ENCODE data around the gene RAPGEF4. TPM values are rescaled to one million over a fixed set of nuclear protein-coding genes. Genes with fewer than 3 reads are reported as not detected.

RAPGEF4 gene
- total and polyA plus RNA-seq, 9 of the 15 experiments (the other 6 are each of a cell fraction or from before 2014, with no cell fraction given): 0.04 to 0.33 (median 0.13) TPM; not detected in 6

DNA sequence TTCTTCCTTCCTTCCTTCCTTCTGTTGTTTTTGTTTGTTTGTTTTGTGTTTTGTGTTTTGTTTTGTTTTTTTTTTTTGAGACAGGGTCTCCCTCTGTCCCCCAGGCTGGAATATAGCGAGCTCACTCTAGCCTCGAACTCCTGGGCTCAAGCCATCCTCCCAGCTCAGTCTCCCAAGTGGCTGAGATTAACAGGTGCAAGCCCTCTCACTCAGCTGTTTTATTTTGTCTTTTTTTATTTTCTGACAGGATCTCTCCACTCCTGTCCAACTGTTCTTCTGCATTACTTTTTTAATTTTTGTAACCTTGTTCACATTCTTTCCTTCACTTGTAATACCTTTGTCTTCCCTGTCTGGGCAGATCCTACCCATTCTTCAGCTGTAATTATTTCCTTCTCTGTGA, 363.6 kb downstream of the RAPGEF4 start:
- no peaks in the 10 kb centered on the region for H3K9me3 ChIP-seq (replicated peaks; ENCODE audit: control insufficient read depth, insufficient read depth, low read depth, low read length)
- no peak overlapping the region for H3K9ac ChIP-seq (ENCODE audit: insufficient read depth in 1 of 2, low read depth in 2 of 2, low read length in 2 of 2)
- BruUV-seq (replicated peaks): no TSS peak
- peaks cover 8% of the 10 kb centered on the region; the same call in 1 of the 3 replicates for H3K79me2 ChIP-seq (ENCODE audit: control insufficient read depth, insufficient read depth, low read length)
- no peak for TF ChIP-seq ZNF551 (CRISPR knock-in tag; IDR thresholded peaks at IDR 0.05)
- no peak for TF ChIP-seq TOE1 (IDR thresholded peaks at IDR 0.05; ENCODE audit: borderline replicate concordance)
- no peak for TF ChIP-seq TOE1 (CRISPR knock-in tag; IDR thresholded peaks at IDR 0.05; ENCODE audit: borderline replicate concordance, low read depth)
- no peak for TF ChIP-seq TCF7 (IDR thresholded peaks at IDR 0.05; ENCODE audit: borderline replicate concordance)
- no peak for TF ChIP-seq NFYB (IDR thresholded peaks at IDR 0.05; ENCODE audit: extremely low read depth, insufficient read length)
- TF ChIP-seq, protein P1, sequence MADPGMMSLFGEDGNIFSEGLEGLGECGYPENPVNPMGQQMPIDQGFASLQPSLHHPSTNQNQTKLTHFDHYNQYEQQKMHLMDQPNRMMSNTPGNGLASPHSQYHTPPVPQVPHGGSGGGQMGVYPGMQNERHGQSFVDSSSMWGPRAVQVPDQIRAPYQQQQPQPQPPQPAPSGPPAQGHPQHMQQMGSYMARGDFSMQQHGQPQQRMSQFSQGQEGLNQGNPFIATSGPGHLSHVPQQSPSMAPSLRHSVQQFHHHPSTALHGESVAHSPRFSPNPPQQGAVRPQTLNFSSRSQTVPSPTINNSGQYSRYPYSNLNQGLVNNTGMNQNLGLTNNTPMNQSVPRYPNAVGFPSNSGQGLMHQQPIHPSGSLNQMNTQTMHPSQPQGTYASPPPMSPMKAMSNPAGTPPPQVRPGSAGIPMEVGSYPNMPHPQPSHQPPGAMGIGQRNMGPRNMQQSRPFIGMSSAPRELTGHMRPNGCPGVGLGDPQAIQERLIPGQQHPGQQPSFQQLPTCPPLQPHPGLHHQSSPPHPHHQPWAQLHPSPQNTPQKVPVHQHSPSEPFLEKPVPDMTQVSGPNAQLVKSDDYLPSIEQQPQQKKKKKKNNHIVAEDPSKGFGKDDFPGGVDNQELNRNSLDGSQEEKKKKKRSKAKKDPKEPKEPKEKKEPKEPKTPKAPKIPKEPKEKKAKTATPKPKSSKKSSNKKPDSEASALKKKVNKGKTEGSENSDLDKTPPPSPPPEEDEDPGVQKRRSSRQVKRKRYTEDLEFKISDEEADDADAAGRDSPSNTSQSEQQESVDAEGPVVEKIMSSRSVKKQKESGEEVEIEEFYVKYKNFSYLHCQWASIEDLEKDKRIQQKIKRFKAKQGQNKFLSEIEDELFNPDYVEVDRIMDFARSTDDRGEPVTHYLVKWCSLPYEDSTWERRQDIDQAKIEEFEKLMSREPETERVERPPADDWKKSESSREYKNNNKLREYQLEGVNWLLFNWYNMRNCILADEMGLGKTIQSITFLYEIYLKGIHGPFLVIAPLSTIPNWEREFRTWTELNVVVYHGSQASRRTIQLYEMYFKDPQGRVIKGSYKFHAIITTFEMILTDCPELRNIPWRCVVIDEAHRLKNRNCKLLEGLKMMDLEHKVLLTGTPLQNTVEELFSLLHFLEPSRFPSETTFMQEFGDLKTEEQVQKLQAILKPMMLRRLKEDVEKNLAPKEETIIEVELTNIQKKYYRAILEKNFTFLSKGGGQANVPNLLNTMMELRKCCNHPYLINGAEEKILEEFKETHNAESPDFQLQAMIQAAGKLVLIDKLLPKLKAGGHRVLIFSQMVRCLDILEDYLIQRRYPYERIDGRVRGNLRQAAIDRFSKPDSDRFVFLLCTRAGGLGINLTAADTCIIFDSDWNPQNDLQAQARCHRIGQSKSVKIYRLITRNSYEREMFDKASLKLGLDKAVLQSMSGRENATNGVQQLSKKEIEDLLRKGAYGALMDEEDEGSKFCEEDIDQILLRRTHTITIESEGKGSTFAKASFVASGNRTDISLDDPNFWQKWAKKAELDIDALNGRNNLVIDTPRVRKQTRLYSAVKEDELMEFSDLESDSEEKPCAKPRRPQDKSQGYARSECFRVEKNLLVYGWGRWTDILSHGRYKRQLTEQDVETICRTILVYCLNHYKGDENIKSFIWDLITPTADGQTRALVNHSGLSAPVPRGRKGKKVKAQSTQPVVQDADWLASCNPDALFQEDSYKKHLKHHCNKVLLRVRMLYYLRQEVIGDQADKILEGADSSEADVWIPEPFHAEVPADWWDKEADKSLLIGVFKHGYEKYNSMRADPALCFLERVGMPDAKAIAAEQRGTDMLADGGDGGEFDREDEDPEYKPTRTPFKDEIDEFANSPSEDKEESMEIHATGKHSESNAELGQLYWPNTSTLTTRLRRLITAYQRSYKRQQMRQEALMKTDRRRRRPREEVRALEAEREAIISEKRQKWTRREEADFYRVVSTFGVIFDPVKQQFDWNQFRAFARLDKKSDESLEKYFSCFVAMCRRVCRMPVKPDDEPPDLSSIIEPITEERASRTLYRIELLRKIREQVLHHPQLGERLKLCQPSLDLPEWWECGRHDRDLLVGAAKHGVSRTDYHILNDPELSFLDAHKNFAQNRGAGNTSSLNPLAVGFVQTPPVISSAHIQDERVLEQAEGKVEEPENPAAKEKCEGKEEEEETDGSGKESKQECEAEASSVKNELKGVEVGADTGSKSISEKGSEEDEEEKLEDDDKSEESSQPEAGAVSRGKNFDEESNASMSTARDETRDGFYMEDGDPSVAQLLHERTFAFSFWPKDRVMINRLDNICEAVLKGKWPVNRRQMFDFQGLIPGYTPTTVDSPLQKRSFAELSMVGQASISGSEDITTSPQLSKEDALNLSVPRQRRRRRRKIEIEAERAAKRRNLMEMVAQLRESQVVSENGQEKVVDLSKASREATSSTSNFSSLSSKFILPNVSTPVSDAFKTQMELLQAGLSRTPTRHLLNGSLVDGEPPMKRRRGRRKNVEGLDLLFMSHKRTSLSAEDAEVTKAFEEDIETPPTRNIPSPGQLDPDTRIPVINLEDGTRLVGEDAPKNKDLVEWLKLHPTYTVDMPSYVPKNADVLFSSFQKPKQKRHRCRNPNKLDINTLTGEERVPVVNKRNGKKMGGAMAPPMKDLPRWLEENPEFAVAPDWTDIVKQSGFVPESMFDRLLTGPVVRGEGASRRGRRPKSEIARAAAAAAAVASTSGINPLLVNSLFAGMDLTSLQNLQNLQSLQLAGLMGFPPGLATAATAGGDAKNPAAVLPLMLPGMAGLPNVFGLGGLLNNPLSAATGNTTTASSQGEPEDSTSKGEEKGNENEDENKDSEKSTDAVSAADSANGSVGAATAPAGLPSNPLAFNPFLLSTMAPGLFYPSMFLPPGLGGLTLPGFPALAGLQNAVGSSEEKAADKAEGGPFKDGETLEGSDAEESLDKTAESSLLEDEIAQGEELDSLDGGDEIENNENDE (IDR thresholded peaks at IDR 0.05; ENCODE audit: low read depth, low read length): no peak
- TF ChIP-seq ZNF384 (IDR thresholded peaks at IDR 0.05; ENCODE audit: low read depth, low read length): no peak
- TF ChIP-seq, protein P2, sequence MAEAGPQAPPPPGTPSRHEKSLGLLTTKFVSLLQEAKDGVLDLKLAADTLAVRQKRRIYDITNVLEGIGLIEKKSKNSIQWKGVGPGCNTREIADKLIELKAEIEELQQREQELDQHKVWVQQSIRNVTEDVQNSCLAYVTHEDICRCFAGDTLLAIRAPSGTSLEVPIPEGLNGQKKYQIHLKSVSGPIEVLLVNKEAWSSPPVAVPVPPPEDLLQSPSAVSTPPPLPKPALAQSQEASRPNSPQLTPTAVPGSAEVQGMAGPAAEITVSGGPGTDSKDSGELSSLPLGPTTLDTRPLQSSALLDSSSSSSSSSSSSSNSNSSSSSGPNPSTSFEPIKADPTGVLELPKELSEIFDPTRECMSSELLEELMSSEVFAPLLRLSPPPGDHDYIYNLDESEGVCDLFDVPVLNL (CRISPR knock-in tag; IDR thresholded peaks at IDR 0.05; ENCODE audit: low read depth): no peak
- no peaks in the 10 kb centered on the region; a peak in 1 of 5 replicates for H3K4me1 ChIP-seq (replicated peaks in 1 of 2; ENCODE audit: control insufficient read depth in 2 of 2, insufficient read depth in 2 of 2, low read length in 2 of 2)
- DNase-seq (ENCODE audit: extremely low read depth in 1 of 4, low spot score in 3 of 4): no peak
- FAIRE-seq: no peak
- no peak for ATAC-seq
- H3K27ac ChIP-seq (ENCODE audit: extremely low read depth, low read depth, low read length): no peak overlapping the region
- no peak overlapping the region for H3K4me3 ChIP-seq
- no peak overlapping the region for H2AFZ ChIP-seq (ENCODE audit: low read depth, low read length)
- peaks cover 46% of the 10 kb centered on the region for H3K36me3 ChIP-seq (ENCODE audit: control insufficient read depth, insufficient read depth, low read length)
- no peaks in the 10 kb centered on the region for H4K20me1 ChIP-seq (replicated peaks; ENCODE audit: control insufficient read depth, insufficient read depth, low read length)
- no peaks in the 10 kb centered on the region for H3K9me1 ChIP-seq (ENCODE audit: control insufficient read depth, insufficient read depth, low read length)
- no peak overlapping the region for H3K4me2 ChIP-seq (ENCODE audit: insufficient read depth, low read length)
- in situ Hi-C loops (cut with MboI) (no loop called here), intact Hi-C loops (cut with micrococcal nuclease) (no loop called here)
- no peaks in the 10 kb centered on the region for H3K27me3 ChIP-seq (ENCODE audit: control insufficient read depth in 2 of 2, insufficient read depth in 2 of 2, low read length in 2 of 2)
- ChIA-PET POLR2A (interaction anchor here (1.2 to 1.9 kb wide), 2 partner anchors 8 to 9 kb away, joined by 5 to 6 read pairs; no protein-coding TSS in a partner anchor), CTCF (ENCODE audit: low intra/inter-chr PET ratio) (no interaction called here)
- 90% methylated on average over 2 of the region's 2 CpGs for WGBS (ENCODE audit: insufficient coverage, low coverage, missing lambda C conversion rate)

All from K562 (cell line).